ENCODE results near the gene MAP4.

Gene MAP4

DNA sequence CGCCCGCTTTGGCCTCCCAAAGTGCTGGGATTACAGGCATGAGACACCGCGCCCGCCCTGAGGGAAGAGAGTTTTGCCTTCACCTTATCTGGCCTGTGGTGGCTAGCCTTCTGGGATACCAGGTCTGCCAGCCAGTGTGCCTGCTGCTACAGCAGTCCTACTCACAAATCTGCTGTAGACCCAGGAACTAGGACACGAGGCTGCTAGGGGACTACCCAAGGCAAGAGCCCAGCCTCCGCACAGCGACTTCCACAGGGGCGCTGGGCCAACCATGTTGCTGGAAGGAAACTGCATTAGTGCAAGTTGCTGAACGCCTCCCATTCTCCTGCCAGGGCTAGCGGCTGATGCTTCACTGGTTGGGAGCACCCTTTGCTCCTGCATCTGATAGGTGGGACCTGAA, 159.5 kb downstream of the MAP4 start:
- no peak for DNase-seq

DNA sequence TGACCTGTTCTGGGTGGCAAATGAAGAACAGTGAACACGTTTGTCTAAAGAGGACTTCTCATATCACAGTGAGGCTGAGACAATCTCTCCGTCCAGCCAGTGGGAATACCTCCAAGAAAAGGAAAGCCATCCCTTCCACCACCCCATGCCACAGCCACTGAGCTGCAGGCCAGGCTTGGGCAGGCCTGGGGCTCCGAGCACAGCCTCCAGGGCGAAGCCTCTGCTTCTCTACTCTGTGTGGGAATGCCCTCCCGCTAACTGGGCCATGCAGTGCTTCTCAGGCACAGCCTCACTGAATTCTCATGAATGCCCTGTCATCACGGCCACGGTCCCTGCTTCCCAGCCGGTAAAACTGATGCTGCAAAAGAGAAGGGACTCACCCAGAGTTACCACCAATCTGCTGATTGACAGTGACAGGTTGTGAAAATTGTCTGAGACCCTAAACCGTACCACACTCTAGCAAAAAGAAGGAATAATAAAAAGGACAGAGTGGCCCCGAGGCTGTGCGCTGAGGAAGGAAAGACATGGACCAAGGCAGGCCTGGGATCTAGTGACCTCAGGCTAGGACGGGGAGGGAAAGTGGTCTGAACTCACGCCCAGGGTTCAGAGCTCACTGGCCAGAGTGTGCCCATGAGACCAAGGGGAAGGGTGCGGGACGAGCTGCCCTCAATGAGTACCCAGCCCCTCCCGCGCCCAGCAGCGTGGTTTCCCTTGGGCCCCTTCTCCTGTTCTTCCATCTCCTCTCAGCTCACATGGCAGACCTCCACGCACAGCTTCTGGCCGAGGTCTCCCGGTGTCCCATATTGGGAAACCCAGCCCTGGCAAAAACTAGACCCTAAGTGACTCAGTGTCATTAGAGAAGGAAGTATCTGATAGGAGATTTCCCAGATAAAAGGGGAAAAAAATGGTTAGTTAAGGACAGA, 160.5 kb downstream of the MAP4 start:
- DNase-seq = no peak

DNA sequence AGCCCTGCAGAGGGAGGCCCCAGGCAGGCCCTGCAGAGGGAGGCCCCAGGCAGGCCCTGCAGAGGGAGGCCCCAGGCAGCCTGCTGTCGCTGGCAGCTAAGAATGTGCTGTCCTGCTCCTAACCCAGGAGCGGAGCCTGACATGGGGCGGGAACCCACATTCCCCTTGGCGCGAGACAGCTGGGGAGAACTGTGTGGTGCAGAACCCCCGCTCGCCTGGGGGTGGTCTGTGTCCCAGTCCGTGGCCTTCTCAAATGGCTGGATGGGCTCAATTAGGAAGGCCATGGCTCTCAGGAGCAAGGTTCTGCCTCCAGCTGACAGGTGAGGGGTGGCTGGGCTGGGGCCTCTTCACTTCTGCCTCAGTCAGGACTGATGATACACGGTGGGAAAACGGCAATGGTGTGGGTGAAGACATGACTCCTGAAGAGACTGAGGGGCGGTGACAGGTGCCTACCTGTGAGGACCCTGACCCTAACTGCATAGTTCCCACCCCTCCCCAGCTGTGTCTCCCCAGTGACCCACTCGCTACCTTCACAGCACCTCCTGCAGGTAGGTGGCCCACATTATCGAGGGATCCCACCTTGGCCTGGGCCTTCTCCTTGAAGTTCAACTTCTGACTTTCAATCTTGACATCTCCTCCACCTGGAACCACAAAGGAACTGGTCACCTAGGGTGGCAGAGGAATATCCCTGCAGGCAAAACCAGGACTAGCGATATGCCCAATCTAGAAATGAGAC, 161.3 kb downstream of the MAP4 start:
- no peak for DNase-seq

DNA sequence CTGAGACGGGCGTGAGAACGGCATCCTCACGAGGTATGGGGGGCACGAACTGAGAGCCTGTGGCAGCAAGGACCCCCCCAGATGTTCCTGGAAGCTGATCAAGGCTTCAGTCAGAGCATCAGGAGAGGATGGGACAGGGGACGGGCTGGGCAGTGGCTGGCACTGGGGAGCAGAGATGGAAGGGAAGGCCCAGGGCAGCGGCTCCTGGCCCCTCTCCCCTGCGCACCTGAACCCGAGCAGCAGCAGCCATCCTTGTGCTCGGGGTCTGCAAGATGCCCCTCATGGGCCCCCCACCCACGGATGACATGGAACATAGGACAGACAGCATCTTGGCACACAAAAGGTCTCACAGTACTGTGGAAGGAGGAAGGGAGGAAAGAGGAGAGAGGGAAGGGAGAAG, 161.9 kb downstream of the MAP4 start:
- no peak for DNase-seq

DNA sequence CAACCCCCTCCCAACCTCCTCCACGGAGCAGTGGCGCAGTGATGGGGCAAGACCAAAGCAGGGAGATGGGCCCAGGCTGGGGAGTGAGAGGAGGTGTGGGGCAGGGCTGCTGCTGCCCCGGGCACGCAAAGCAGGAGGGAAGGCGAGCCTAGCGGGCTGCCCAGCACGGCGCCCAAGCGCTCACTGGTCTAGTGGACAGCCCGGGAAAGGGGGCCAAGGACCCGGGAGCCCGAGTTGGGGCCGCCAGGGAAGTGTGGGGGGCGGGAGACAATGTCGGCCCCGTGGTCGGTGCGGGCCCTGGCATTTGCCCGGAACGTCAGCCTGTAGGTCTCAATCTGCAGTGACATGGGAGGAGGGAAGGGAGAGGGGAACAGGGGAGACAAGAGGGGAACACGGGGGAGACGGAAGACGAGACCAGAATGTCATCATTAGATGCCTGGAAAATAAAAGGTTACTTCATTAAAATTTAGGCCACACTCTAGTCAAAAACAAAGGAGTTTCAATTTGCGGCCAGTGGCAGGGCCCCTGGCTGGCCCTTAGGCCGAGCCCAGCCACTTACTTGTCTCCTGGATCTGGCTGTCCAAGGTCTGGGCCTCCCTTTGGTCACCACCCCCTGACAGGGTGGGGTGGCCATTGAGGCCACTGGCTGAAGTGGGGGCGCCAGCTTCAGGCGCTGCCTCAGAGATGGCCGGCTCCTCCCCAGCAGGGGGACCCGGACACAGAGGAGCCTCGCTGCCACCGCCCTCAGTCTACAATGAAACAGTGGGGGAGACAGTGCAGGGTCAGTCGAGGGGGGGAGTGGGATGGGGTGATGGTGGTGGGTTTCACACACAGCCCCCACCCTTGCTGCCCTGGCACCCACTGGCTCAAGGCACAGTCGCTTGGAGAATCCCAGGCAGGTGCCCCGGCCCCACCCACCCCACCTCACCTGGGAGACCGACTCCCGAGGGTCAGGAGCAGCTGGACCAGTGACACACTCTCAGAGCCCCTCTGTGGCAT, 163.3 kb downstream of the MAP4 start:
- no peak for DNase-seq

DNA sequence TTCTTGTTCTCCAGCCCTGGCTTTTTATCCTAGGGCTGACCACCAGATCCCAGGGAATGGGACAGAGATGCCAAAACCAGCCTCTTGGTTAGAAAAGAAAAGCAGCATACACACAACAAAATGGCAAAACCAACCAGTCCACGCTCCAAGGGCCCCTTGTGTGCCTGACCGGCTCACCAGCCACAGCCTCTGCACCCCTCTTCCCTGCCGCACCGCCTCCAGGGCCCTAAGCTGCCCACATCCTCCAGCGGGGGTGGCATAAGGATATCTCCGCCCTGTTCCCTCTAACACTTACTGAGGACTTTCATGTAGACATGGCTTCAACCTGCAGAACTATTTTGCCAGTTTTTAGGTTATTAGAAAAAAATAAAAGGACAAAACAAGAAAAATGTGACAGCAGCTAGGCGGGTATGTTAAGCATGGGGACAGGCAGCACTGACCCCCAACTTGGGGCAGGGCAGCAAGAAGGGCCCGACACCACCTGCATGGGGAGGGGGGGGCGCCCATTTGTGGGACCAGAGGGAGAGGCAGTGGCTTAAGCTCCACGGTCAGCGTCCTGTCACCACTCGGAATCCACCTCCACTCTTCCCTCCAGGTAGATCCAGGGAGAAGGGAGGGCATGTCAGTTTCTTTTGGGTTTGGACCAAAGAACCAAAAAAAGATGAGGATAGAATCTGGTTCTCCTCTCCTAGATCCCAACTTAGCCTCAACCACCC, 164.2 kb downstream of the MAP4 start:
- no peak for DNase-seq

DNA sequence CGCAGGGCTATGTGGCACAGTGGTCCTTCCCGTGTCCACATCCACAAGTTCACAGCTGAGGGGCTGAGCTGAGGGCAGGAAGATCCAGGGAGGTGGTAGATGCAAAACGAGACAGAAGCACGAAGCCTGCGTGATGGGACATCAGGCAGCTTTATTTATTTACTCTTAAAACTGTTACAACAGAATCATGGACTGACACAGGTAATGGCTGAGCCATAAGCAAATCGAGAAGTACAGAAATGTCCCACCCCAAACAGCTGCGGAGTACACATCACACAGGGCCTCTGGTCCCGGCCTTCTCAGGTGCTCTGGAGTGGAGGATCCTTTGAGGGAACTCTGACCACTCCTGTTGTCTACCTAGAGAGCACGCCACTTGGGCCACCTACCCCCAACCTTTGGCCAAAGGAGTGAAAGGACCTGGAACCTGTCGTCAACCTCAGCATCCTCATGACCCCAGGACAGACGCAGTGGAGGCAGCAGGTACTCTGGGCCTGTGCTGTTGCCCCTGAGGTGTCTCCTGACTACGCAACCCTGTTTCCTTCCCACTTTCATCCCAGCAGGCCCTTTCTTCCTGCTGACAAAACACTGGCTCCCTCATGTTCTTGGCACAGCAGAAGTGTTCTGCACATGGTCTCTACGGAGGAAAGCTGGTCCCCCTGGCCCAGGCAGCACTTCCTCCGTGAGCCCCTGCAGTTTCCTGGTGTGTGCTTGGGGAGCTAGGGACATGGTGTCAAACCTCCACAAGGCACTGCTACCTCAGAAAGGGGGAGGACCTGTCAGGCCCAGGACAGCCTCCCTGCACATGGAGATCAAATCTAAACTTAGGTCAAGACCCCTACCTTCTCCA, 165.4 kb downstream of the MAP4 start:
- DNase-seq = no peak

DNA sequence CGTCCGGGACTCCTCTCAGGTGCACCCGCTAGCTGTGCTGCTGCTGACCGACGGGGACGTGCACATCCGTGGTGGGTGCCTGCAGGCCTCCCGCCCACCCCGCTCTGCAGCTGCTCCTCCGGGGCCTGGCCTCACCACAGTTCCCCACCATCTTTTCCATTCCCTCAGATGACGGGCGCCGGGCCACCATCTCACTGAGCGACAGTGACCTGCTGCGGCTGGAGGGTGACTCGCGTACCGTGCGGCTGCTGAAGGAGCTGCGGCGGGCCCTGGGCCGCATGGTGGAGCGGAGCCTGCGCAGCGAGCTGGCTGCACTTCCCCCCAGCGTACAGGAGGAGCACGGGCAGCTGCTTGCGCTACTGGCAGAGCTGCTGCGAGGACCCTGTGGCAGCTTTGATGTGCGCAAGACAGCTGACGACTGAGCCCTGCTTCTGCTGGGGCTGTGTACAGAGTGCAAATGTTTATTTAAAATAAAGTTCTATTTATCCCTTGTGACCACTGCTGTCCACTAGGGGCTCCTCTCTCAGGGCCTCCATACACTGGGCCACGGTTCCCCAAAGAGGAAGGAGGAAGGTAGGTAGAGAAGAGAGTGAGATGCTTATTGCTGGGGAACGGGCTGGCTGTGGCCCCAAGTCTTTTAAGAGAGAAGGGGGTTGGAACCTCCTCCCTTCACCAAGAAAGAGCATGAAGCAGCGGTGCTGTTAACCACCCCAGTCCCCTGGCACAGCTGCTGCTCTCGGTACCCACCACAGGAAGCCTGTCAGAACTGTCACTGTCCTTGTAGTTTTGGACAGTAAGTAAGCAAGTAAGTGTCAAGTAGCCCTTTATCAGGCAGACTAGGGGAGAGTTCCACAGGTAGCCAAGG, 166.3 kb downstream of the MAP4 start:
- DNase-seq = no peak

DNA sequence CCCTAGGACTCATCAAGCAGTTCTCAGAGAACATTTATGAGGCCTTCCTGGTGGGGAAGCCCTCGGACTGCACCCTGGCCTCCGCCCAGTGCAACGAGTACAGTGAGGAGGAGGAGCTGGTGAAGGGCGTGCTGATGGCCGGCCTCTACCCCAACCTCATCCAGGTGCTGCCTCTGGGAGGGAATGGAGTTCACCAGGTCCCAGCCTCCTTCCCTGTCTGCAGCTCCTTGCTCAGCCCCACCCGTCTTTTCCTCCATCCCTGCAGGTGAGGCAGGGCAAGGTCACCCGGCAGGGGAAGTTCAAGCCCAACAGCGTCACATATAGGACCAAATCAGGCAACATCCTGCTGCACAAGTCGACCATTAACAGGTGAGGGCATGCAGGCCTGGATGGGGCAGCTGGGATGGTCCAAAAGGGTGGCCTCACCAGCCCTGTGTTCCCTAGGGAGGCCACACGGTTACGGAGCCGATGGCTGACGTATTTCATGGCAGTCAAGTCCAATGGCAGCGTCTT, 167.0 kb downstream of the MAP4 start:
- DNase-seq = no peak

DNA sequence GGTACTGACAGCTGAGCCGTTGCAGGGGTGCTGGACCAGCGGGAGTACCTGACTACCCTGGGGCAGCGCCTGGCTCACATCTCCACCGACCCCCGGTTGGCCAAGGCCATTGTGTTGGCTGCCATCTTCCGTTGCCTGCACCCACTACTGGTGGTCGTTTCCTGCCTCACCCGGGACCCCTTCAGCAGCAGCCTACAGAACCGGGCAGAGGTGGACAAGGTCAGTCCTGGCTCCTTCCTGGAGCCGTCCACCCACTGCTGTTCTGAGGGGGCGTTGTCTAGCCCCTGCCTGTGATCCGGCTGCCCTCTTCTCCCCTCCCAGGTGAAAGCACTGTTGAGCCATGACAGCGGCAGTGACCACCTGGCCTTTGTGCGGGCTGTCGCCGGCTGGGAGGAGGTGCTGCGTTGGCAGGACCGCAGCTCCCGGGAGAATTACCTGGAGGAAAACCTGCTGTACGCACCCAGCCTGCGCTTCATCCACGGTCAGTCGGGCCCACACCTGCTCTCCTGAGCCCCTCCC, 167.6 kb downstream of the MAP4 start:
- no peak for DNase-seq

DNA sequence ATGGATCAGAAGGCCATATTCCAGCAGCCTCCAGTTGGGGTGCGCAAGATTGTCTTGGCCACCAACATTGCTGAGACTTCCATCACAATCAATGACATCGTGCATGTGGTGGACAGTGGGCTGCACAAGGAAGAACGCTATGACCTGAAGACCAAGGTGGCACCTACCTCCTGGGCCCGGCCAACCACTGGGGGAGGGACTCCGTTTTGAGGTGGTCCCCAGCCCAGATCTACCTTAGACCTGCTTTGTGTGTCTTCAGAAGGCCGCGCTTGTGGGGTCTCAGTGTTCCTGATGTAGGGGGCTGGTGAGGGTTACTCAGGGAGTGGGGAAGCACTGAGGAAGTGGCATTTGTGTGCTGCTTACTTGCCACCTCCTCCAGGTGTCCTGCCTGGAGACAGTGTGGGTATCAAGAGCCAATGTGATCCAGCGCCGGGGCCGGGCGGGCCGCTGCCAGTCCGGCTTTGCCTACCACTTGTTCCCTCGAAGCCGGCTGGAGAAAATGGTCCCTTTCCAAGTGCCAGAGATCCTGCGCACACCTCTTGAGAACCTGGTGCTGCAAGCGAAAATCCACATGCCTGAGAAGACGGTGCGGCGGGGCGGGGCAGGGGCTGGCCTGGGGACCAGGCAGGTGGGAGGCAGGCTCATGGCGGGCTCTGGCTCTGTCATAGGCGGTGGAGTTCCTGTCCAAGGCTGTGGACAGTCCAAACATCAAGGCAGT, 168.3 kb downstream of the MAP4 start:
- no peak for DNase-seq

DNA sequence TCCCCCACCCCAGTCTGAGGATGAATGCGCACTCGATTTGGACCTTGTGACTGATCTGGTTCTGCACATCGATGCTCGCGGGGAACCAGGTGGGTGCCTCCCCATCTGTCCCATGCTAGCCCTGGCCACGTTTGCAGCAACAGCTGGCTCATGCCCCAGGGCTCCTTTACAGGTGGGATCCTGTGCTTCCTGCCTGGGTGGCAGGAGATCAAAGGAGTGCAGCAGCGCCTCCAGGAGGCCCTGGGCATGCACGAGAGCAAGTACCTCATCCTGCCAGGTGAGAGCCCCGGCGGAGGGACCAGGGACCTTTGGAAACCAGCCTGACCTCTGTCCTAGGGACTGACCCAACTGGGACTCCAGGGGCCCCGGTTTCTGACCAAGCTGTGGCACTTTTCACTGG, 169.0 kb downstream of the MAP4 start:
- DNase-seq = no peak

DNA sequence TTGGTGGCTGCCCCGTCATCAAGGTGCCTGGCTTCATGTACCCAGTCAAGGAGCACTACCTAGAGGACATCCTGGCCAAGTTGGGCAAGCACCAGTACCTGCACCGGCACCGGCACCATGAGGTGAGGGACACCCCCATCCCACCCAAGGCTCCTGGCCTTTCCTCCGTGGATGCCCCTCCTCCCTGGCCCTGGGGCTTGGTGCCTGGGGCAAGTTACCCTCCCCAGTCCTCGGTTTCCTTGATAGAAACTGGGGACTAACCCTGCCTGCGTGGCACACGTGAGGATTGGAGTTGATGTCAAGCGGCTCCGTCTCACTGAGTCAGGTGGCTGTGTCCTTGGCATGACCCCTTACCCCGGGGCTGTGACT, 169.4 kb downstream of the MAP4 start:
- no peak for DNase-seq

DNA sequence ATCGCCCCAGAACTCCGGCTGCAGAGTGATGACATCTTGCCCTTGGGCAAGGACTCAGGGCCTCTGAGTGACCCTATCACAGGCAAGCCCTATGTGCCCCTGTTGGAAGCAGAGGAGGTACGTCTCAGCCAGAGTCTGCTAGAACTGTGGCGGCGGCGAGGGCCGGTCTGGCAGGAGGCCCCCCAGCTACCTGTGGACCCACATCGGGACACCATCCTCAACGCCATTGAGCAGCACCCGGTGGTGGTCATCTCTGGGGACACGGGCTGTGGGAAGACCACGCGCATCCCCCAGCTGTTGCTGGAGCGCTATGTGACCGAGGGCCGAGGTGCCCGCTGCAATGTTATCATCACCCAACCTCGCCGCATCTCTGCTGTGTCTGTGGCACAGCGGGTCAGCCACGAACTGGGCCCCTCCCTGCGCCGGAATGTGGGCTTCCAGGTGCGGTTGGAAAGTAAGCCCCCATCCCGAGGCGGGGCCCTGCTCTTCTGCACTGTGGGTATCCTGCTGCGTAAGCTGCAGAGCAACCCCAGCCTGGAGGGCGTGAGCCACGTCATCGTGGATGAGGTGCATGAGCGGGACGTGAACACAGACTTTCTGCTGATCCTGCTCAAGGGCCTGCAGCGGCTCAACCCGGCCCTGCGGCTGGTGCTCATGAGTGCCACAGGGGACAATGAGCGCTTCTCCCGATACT, 169.9 kb downstream of the MAP4 start:
- DNase-seq = no peak

DNA sequence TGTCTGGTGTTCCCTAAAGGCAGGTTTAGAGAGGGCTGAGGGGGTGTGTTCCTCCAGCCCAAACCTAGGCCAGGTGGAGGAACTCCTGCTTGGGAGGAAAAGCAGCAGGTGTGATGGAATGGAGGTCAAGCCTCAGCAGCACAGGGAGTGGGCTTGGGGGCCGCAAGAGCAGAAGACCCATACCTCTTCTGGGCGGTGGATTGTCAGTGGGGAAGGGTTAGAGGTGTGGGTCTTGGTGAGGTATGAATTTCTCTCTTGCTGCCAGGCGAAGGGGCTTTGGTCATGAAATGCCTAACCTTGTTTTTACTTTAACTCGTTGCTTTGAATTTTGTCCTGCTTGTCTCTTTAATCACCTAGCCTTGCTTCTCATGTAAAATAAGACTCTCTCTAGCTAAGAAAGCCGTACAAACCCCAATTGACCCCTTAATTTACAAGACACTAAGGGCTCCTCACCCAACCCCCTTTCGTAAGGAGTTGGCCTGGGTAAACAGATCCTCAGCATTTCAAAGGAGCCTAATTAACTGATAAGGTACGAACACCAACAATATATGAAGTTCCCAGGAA, 174.3 kb downstream of the MAP4 start:
- DNase-seq = no peak

DNA sequence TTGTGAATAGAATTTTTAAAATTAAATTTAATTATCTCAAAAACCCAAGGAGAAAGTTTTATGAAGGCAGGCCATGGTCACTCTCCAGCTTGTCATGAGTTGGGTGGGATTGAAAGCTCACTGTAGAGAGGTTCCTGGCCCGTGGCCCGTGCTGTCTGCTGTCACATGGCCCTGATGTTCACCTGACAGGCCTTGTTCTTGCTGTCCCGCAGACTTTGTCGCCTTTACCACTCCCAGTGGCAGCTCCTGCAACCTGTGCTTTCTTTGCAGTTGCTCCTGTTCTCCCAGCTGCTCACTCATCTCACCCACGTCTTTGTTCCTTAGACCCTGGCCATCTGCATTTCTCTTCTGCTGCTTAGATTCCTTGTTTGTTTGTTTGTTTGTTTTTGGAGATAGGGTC, 177.7 kb downstream of the MAP4 start:
- no peak for DNase-seq

DNA sequence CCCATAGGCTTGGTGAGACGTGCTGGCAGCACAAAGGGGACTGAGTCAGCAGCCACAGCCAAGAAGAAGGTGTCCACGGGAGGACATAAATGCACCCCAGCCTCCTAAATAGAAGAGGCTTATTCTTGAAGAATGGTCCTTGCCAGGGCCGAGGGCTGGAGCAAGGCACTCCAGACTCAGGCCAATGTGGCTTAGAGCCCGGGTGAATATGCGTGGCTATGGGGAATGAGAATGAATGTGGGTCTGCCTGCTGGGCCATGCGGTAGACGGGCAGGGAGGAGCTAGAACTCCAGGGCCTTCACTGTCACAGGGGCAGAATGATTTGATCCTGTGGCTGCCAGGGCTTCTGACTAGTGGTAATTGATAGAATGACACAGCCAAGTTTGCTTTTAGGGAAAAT, 179.2 kb downstream of the MAP4 start:
- no peak for DNase-seq

DNA sequence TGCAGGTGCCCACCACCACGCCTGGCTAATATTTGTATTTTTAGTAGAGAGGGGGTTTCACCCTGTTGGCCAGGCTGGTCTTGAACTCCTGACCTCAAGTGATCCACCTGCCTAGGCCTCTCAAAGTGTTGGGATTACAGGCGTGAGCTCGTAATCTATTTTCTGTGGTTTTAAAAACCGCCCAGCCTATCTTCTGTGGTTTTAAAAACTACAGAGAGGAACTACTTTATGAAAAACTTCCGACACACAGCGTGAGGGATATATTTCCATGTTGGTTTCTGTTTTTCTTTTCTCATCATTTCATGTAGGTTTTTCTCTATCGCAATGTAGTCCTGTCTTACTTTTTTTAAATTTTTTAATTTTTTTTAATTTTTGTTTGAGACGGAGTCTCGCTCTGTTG, 186.7 kb downstream of the MAP4 start:
- DNase-seq = peak in 1 of 2 experiments; percentile 46

Data from activated T-cell treated with anti-CD3 and anti-CD28 coated beads, Interleukin-2, amount 50 U/mL, for 48 hours (primary cell).